ENCODE data around the gene DENND2D. TPM values are rescaled to one million over a fixed set of nuclear protein-coding genes. Genes with fewer than 3 reads are reported as not detected.
"Not testable (repeated sequence)": the region's sequence is repeated elsewhere in the genome, so short reads cannot be mapped to it uniquely, and the experiment has no call there.

Gene DENND2D
- total RNA-seq, 1 donor from 2014 or later = 1.0 TPM

DNA sequence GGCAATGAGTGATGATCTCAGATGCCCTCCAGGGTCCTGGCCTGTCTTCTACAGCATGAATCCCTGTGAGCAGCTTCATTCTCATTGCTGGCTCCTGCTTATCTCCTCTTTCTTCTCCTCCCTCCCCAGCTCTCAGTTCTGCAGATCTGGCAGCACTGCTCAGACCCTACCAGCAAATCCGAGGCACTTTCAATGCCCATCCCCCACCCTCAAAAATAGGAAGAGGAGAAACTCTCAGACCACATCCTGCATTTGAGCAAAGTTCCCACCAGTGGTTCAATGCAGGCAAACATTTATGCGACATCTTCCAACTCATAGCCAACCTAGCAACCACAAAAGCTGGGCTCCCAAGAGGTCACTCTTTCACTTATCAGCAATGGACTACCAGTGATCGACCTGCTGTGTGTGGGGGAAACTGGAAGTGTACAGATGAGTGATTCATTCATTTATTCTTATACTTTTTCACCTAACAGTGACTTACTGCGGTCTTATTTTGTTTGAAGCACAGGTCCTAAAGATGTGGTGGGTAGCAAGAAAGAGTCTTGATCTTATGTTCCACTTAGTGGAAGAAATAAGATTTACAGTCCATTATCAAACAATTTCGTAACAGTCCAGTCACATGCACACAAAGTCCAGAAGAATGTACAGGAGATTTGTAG lies 21.3 kb upstream of the DENND2D start:
- no peak for DNase-seq (ENCODE audit: low read depth)

DNA sequence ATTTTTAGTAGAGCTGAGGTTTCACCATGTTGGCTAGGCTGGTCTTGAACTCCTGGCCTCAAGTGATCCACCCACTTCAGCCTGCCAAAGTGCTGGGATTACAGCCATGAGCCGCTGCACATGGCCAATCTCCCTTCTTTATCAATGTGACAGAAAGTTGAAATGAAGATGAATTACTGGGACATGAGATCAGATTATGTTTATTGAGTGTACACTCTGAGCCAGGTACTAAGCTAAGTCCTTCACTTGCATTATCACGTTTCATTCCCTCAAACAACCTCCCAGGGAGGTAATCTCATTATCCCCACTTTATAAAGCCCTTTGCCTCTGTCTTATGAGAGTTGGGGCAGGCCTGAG lies 20.8 kb upstream of the DENND2D start:
- no peak for DNase-seq (ENCODE audit: low read depth)

DNA sequence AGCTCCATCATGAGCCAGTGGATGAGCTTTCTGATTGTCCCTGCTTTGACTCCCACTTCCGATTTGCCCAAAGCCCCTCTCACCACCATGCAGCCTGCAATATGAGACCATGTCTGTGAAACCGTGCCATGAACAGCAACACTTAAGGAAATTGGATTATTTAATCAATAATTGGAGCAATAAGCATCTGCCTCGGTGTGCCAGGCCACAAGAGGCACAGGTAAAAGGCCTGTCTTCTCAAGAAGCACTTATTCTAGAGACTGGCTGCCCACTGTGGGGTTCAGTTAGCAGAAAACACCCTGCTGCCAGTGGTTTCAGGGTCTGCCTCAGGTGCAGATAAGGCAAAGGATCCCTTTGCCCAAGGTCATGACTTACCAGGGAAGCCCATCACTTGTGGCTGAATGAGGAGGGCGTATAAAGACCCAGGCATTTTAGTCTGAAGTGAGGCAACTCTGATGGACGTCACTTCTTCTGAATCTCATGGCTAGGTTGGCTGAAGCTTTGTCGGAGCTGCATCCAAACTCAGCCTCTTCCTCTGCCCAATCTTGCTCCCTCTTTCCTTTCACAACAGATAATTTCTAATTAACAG lies 19.9 kb upstream of the DENND2D start:
- DNase-seq (ENCODE audit: low read depth) = no peak

DNA sequence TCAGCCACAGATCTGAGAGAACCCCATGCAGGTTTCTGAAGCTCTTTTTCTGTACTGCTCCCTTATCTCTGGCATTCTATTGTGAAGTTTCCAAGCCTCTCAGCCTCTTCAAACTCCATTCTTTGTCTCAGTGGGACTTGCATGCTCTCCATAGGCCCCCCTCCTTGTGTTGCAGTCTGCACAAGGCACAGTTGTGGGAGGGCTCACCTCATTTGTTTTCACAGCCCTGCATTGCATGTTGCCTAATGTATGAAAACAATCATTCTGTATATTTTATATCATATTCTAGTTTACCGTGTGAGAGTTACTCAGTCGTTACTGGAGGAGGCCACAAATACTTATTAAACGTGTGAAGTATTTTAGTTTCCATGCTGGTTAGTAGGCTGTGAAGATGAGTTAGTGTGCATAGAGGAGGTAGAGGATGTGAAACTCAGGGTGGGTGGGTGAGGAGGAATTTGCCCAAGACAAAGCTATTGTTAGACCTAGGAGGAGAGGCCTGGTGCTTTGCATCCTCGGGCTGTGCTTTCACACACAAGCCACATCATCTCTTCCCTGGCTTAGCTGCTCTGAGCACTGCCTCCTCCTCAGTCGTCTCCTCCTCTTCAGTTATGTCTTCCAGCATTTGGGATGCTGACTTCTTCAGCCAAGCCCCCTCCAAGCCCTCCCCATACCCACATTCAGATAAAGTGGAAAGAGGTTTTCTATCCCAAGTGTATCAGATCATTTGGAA lies 19.3 kb upstream of the DENND2D start:
- DNase-seq (ENCODE audit: low read depth) = no peak

DNA sequence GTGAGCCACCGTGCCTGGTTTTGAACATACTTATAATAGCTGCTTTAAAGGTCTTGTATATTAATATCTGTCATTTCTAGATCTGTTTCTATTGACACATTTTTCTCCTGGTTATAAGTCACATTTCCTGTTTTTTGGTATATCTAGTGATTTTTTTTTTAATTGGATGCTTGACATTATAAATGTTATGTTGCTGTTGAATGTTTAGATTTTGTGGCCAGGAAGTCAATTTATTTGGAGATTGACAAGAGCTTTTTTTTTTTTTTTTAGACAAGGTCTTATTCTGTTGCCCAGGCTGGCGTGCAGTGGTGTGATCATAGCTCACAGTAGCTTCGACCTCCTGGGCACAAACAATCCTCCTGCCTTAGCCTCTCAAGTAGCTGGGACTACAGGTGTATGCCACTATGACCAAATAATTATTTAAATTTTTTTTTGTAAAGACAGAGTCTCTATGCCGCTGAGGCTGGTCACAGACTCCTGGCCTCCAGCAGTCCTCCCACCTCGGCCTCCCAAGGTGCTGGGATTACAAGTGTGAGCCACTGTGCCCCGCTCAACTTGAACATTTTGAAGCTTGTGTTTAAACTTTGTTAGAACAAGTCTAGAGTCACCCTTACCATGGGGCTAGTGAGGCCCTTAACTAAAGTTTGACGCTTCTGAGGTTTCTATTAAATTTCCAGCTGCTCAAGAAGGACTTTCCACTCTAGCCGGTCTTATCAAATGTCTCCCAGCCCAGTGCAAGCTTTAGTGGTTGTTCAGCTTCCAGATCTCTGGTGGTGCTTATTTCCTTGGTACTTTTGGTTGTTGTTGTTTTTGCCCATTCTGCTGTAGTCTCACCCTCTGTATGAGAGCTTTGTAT lies 18.5 kb upstream of the DENND2D start:
- no peak for DNase-seq (ENCODE audit: low read depth)

DNA sequence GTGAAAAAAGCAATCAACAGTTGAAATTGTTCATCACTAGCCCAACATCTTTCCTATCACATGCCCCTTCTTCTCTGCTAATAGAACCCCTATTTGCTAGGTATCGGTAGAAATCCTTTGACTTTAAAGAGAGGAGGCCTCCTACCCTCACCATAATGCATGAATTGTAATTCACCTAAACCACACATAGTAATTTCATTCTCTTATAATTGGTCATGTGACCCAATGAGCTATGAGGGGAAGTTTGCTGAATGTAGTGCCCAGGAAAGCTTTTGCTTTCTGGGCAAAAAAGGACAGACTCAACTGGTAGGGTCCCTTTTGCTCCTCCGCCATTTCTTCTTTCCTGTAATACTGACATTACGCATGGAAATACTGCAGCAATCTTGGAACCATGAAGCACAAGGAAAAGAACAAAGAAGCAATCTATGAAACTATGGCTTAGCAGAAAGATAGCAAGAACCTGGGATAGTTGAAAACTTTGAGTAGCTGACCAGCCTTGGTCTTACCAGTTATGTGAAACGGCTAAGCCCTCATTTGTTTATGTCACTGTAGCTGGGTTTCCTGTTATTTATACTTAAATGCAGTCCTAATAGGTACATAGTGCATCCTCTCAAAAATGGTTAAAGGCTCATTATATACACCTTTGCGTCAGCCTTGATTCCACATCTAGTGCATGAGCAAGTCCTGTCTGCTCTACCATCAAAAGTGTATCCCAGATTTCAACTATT lies 16.9 kb upstream of the DENND2D start:
- DNase-seq (ENCODE audit: low read depth) = no peak

DNA sequence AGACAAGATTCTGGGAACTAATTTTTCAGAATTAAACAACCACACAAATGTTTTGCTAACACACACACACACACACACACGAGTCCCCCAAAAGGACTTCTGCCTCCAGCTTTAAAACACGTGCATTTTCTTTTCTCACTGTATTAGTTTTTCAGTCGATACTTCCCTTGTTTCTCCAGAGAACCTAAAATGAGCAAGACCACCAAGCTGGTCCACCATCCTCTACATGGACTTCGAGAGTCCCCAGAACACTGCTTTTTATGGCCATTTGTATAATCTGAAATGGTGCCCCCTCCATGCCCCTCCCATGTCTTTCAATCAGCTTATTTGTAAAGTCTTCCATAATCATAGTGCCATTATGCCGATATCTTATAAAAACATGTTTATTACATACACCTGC lies 16.3 kb upstream of the DENND2D start:
- DNase-seq (ENCODE audit: low read depth) = no peak

DNA sequence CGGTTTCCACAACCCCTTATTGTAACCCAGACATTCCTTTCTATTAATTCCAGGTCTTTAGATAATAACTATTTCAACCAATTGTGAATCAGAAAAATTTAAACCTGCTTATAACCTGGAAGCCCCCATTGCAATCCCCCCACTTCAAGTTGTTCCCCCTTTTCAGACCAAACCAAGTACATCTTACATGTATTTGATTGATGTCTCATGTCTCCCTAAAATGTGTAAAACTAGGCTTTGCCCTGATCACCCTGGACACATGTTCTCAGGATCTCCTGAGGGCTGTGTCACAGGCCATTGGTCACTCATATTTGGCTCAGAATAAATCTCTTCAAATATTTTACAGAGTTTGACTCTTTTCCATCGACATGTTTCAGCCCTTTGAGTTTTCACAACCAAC lies 14.8 kb upstream of the DENND2D start:
- DNase-seq (ENCODE audit: low read depth) = not testable (repeated sequence)

DNA sequence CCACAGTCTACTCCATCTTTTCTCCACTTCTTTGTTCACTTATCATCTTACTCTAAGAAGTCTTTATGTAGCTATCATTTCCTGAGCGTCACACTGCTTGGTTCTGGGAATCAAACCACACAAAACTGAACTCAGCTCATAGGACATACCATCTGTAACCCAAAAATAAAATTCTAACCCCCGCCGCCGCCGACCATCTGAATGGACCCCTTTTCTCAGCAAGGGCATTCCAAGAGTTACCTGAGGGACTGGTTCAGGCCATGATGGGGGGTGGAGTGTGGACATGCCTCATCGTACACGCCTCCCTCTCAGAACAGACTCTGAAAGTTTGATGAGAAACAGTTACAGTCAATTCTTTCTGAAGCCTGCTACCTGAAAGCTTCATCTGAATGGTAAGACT lies 14.4 kb upstream of the DENND2D start:
- DNase-seq (ENCODE audit: low read depth) = no peak

DNA sequence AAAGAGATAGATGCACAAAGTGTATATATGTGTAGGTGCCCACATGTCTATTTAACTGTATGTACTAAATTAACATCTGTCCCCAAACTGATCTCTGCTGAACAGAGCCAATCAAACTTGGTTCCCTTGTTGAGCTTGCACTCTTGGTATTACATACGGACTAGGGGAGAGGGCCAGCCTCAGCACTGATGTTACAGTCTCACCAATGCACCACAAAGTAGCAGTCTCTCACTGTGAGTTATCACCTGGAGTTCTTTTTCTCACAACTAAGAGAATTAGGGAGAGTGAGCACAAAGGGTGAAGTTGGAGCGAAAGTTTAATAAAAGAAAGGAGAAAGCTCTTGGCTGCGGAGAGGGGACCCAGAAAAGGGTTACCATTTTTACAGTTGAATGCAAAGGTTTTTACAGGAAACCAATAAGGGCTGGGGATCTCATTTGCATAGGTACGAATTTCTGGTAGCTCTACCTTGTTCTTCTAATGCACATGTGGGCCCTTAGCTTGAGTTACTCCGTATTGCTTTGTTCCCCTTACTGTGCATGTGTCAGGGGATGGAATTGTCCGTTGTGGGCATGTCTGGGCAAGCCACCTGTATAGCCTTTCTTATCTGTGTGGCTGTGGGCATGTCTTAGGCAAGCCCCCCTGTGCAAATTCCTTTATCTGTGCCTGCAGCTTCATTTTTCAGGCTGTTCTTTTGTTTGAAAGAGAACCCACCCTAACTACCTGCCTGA lies 13.8 kb upstream of the DENND2D start:
- DNase-seq (ENCODE audit: low read depth) = no peak

DNA sequence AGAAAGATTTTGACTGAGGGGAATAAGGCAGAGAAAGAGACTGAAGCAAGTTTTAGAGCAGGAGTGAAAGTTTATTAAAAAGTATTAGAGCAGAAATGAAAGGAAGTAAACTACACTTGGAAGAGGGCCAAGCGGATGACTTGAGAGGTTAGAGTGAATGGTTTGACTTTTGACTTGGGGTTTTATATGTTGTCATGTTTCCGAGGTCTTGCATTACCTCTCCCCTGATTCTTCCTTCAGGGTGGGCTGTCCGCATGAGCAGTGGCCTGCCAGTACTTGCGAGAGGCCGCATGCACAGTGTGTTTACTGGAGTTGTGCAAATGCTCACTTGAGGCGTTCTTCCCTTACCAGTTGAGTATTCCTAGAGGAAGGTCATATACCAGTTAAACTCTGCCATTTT lies 13.0 kb upstream of the DENND2D start:
- no peak for DNase-seq (ENCODE audit: low read depth)

DNA sequence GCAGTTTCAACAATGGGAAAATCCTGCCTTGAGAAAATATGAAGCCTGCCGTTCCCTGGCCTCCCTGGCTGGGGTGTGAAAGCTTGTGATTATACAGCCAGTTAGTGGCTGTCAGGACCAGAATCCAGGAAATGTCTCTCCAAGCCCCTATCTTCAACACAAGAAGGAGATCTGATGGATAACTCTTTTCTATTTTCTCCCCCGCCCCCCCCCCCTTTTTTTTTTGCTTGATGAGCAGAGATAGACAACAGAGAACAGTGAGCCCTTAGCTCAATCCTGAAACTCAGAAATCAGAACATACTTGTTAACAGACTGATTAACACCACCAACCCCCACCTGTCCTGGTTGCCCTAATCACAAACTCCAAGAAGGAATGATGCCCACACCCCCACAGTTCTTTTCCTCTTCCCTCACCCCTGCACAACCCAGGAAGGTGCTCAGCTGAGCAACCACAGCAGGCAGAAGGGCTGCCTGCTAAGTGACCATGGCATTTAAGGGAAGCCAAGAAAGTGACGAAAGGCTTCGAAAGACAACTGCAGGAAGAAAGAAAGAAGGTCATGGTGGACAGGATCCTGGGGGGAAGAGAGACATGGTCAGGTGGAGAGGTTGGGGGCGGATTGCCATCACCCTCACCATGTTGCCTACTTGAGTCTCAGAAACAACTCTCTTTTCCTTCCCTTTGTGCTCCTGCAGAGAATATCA lies 12.3 kb upstream of the DENND2D start:
- DNase-seq (ENCODE audit: low read depth) = no peak

DNA sequence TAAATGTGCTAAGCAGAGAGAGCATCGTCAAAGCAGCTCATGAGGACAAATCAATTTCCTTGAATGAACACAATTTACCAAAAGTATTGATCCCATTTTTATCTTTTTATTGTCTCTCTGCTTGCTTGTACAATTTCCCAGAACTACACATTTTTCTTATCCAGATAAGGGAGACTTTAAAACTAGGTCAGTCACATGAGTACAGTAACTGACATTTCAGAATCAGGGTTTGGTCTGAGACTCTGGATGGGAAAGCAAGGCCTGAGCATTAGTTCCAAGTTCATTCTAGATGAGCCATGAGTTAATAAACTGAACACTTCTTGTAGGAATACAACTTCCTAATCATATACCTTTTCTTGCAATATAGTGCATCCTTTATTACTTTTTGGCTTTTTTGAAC lies 11.5 kb upstream of the DENND2D start:
- no peak for DNase-seq (ENCODE audit: low read depth)

DNA sequence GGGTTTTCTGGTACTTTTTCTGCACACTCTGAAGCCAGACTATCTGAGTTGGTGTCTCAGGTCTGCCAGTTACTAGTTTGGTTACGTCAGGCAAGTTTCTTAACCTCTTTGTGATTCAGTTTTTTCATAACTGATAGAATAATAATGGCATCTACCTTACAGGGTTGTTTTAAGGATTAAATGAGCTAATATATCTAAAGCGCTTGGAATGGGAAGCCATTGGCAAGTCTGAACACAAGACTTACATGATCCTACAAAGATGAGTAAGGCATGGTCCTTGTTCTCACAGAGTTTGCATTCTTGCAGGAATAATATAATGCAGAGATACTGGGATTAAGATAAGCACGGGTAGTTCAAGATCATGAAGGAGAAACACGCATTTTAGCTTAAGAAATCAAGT lies 9.2 kb upstream of the DENND2D start:
- no peak for DNase-seq (ENCODE audit: low read depth)

DNA sequence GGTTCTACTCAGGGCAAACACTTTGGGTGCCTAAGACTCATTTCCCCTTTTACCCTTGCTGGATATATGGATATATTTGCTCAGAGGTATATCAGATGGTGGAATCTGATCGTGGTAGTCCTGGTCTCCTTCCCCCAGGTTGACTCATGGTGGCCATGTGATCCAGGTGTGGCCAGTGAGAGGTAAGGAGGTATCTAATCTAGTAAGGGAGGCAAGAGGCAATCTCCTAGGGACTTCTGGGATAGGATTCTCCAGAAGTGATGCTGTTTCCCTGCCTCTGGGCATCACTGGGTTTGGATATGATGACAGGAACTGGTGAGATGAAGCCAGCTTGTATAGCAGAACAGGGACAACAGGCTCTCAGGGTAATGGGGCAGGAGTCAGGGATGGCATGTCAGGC lies 8.5 kb upstream of the DENND2D start:
- DNase-seq (ENCODE audit: low read depth) = no peak

DNA sequence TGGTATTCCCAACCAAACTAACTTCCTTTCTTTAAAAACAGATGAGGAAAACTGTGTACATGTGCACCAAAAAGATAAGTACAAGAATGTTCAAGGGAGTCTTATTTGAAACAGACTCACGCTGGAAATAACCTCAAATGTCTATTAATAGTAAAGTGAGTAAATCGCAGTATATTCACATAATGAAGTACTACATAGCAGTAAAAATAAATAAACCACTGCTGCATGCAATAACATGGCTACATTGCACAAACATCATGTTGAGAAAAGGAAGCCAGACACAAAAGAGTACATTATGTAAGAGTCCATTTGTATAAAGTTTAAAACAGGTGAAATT lies 5.2 kb upstream of the DENND2D start:
- DNase-seq (ENCODE audit: low read depth) = no peak

DNA sequence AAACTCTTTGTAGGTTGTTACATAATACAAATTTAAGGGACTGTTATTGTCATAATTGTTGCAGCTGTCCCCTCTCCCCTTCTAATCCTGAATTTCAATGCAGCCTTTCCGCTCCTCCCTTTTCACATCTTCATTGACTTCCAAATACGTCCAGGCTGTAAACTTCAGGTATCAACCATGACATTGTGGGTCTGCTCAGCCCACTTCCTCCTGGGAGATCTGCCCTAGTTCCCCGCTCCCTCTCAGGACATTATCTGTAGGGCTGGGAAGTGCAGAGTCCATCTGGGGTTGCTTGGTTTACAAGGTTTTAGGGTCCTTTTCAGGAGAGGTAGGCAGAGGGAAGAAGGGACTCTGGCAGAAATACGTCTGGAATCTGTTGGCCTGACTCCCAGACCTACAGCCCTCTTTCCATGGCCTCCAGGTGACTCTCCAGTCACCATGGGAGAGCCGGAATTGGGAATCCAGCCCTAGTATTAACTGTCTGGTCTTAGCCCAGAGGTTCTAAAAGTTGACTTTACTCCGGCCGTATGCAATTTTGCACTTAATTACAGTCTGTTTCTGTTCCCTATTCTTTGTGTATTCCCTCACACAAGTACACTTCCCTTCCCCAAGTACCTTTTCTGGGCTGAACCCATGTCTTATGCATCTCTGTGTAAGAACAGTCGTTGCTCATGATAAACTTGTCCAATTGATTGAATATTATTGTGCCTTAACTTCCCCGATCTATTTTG lies 4.7 kb upstream of the DENND2D start:
- DNase-seq (ENCODE audit: low read depth) = no peak

DNA sequence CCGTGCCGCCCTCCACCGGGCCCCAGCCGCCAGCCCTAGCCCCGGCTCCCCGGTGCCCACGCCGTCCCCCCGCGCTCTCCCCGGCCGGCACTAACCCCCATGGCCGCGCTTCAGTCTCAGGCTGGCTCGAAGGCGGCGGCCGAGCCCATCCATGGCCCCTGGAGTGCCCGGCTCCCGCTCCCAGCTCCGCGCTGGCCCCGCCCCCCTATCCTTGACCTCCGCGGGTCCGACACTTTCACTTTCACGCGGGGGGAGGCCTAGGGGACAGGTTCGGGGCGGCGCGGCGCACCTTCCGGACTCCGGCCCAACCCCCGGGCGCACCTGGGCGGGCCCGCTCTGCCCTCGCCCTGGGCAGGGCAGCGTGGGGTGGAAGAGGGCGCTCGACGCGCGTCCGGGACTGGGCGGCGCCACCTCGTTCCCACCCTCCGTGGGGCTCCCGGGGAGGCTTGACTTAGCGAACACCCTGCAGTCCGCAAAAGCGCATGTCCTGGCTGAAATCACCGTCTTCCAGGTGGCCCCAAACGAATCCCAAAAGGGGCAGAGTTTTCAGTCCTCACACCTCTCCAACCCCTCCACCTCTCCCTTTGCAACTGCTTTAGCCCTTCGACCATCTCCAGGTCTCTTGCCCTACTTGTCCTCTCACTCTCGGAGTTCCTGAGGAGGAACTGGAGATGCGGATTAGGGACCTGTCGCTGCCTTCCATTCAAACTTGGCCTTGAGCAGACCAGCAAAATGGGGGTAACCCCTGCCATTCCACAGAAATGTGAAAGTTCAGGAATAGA lies 3.9 kb upstream of the DENND2D start:
- DNase-seq (ENCODE audit: low read depth) = no peak
